Measurements from ENCODE around the gene ATP10D.

The ATP10D gene

GRCh38 chr4:47590325-47590724 lies 105.2 kb downstream of the ATP10D start:
- DNase-seq (ENCODE audit: low read depth): no peak

GRCh38 chr4:47597696-47598095 lies 112.6 kb downstream of the ATP10D start:
- DNase-seq (ENCODE audit: low read depth): no peak

- no peak for DNase-seq (ENCODE audit: low read depth)
Measured at GRCh38 chr4:47598320-47598719, 113.2 kb downstream of the ATP10D start.

GRCh38 chr4:47598896-47599295 lies 113.8 kb downstream of the ATP10D start:
- DNase-seq (ENCODE audit: low read depth): no peak

- DNase-seq (ENCODE audit: low read depth): no peak
Measured at GRCh38 chr4:47606482-47606881, 121.4 kb downstream of the ATP10D start.

GRCh38 chr4:47612116-47613023 lies 127.3 kb downstream of the ATP10D start:
- DNase-seq (ENCODE audit: low read depth): no peak

- no peak for DNase-seq (ENCODE audit: low read depth)
Measured at GRCh38 chr4:47615385-47615784, 130.3 kb downstream of the ATP10D start.

GRCh38 chr4:47617607-47618006 lies 132.5 kb downstream of the ATP10D start:
- no peak for DNase-seq (ENCODE audit: low read depth)

GRCh38 chr4:47619691-47620090 lies 134.6 kb downstream of the ATP10D start:
- DNase-seq (ENCODE audit: low read depth): no peak

- no peak for DNase-seq (ENCODE audit: low read depth)
Measured at GRCh38 chr4:47621181-47621580, 136.1 kb downstream of the ATP10D start.

GRCh38 chr4:47624031-47624441 lies 139.0 kb downstream of the ATP10D start:
- no peak for DNase-seq (ENCODE audit: low read depth)

GRCh38 chr4:47631161-47631560 lies 146.1 kb downstream of the ATP10D start:
- DNase-seq (ENCODE audit: low read depth): no peak

GRCh38 chr4:47639531-47639930 lies 154.5 kb downstream of the ATP10D start:
- no peak for DNase-seq (ENCODE audit: low read depth)

- no peak for DNase-seq (ENCODE audit: low read depth)
Measured at GRCh38 chr4:47640911-47641310, 155.8 kb downstream of the ATP10D start.

GRCh38 chr4:47641755-47642154 lies 156.7 kb downstream of the ATP10D start:
- no peak for DNase-seq (ENCODE audit: low read depth)

- DNase-seq (ENCODE audit: low read depth): no peak
Measured at GRCh38 chr4:47642191-47642830, 157.2 kb downstream of the ATP10D start.

All from stimulated activated CD4-positive, alpha-beta T cell treated with anti-CD3 and anti-CD28 coated beads, Interleukin-2, amount 100 ng/mL, for 4 hours (primary cell).